Hepatocyte (in vitro differentiated cells): ENCODE data around the gene ZBTB22.

Source experiments
- CTCF ChIP-seq: fragments of 200-600 bp; sonication (generic); IDR thresholded peaks from 2 replicates; pipeline ENCODE4 v1.5.1; 2016; ENCODE audit warnings: antibody characterized with exemption, mild to moderate bottlenecking; ENCODE audit not compliant: poor library complexity
- EZH2 ChIP-seq: fragments of 200-600 bp; sonication (generic); IDR thresholded peaks from 2 replicates; pipeline ENCODE4 v1.6.1; 2016; ENCODE audit warnings: antibody characterized with exemption, mild to moderate bottlenecking, borderline replicate concordance
- EZH2phosphoT487 ChIP-seq: fragments of 200-600 bp; sonication (generic); IDR thresholded peaks from one replicate; pipeline ENCODE4 v1.6.1; 2018; ENCODE audit warnings: antibody characterized with exemption, mild to moderate bottlenecking, low read depth, moderate library complexity; ENCODE audit not compliant: unreplicated experiment, severe bottlenecking

DNA sequence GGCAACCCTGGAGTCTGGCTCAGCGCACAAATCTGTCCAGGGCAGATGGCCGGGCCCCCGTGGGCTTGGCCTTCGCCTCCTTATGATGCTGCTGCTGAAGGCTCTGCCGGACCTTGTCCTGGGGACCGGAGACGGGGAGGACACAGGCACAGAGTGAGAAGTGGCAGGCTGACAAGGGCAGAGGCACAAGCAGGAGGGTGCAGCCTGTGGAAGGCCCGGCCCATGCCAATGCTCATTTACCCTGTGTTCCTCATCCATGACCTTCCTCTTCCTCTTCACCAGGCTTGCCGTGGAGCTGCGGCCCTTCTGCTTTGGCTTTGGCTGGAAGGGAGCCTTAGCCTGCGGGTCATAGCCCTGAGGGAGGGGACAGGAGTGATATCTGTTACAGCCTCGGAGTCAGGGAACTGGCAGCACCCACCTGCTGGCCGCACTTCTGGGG is 38.3 kb downstream of the ZBTB22 start:
- TF ChIP-seq CTCF (no peak), EZH2 (no peak), EZH2phosphoT487 (no peak)
